K562 (cell line): Measurements from ENCODE around the gene MTA1.

Source experiments
- BRCA1 ChIP-seq, 2 experiments: fragments of 450-650 bp in 1 of 2; sonication (generic) in 1 of 2; formaldehyde crosslinking in 1 of 2; IDR thresholded peaks; 2 replicates each; pipeline versions ENCODE4 v1.5.0 to v1.6.1; 2017 to 2020; ENCODE audit warnings: mild to moderate bottlenecking in 1 of 2, missing genetic modification reagents in 1 of 2
- GATAD2B ChIP-seq: fragments of 450-650 bp; IDR thresholded peaks from 2 replicates; pipeline ENCODE4 v1.6.1; 2017; ENCODE audit warnings: mild to moderate bottlenecking, borderline replicate concordance
- MXI1 ChIP-seq: IDR thresholded peaks from 2 replicates; pipeline ENCODE4 v1.6.1; 2011; ENCODE audit warnings: low read depth, mild to moderate bottlenecking, improper control_type of control experiment, low read length
- PURB ChIP-seq: sonication (generic); formaldehyde crosslinking; IDR thresholded peaks from 2 replicates; pipeline ENCODE4 v1.9.0; 2021; ENCODE audit warnings: low read depth, mild to moderate bottlenecking, missing genetic modification reagents
- SLC30A9 ChIP-seq: fragments of 250-450 bp; sonication (Bioruptor Pico); IDR thresholded peaks from 2 replicates; pipeline ENCODE4 v1.8.0; 2022; ENCODE audit warnings: mild to moderate bottlenecking, moderate library complexity
- TFAP4 ChIP-seq: sonication (generic); formaldehyde crosslinking; IDR thresholded peaks from 2 replicates; pipeline ENCODE4 v1.8.0; 2022; ENCODE audit warnings: missing genetic modification reagents, mild to moderate bottlenecking, moderate library complexity, borderline replicate concordance
- ZNF384 ChIP-seq: IDR thresholded peaks from 2 replicates; pipeline ENCODE4 v1.6.1; 2012; ENCODE audit warnings: low read depth, low read length, improper control_type of control experiment
- TF ChIP-seq, protein P1 (sequence below): fragments of 450-650 bp; IDR thresholded peaks from 2 replicates; pipeline ENCODE4 v1.7.0; 2016; ENCODE audit warnings: borderline replicate concordance
- TF ChIP-seq, protein P2 (sequence below): fragments of 450-650 bp; IDR thresholded peaks from 2 replicates; pipeline ENCODE4 v1.6.1; 2016; ENCODE audit warnings: antibody characterized with exemption
- TF ChIP-seq, protein P3 (sequence below): conservative IDR thresholded peaks from 2 replicates; pipeline ENCODE4 v1.6.1; 2011; ENCODE audit warnings: low read depth, mild to moderate bottlenecking, low read length; ENCODE audit not compliant: control insufficient read depth

- no peak for TF ChIP-seq PURB (CRISPR knock-in tag)
- peak; percentile 89 for TF ChIP-seq GATAD2B
- TF ChIP-seq, protein P1, sequence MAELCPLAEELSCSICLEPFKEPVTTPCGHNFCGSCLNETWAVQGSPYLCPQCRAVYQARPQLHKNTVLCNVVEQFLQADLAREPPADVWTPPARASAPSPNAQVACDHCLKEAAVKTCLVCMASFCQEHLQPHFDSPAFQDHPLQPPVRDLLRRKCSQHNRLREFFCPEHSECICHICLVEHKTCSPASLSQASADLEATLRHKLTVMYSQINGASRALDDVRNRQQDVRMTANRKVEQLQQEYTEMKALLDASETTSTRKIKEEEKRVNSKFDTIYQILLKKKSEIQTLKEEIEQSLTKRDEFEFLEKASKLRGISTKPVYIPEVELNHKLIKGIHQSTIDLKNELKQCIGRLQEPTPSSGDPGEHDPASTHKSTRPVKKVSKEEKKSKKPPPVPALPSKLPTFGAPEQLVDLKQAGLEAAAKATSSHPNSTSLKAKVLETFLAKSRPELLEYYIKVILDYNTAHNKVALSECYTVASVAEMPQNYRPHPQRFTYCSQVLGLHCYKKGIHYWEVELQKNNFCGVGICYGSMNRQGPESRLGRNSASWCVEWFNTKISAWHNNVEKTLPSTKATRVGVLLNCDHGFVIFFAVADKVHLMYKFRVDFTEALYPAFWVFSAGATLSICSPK = no peak
- TF ChIP-seq BRCA1 (IDR thresholded peaks at IDR 0.05) = no peak
- TF ChIP-seq BRCA1 (CRISPR knock-in tag; IDR thresholded peaks at IDR 0.05) = no peak
- TF ChIP-seq, protein P2, sequence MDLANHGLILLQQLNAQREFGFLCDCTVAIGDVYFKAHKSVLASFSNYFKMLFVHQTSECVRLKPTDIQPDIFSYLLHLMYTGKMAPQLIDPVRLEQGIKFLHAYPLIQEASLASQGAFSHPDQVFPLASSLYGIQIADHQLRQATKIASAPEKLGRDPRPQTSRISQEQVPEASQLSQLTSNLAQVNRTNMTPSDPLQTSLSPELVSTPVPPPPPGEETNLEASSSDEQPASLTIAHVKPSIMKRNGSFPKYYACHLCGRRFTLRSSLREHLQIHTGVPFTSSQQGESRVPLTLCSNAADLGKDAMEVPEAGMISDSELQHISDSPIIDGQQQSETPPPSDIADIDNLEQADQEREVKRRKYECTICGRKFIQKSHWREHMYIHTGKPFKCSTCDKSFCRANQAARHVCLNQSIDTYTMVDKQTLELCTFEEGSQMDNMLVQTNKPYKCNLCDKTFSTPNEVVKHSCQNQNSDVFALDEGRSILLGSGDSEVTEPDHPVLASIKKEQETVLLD = no peak
- 0 out of 2 replicates have a peak, but pooled peaks have one; percentile 31 for TF ChIP-seq MXI1
- no peak for TF ChIP-seq ZNF384
- TF ChIP-seq TFAP4 (CRISPR knock-in tag) = peak; percentile 64; the same call in 1 of the 2 replicates
- no peak for TF ChIP-seq SLC30A9
- TF ChIP-seq, protein P3, sequence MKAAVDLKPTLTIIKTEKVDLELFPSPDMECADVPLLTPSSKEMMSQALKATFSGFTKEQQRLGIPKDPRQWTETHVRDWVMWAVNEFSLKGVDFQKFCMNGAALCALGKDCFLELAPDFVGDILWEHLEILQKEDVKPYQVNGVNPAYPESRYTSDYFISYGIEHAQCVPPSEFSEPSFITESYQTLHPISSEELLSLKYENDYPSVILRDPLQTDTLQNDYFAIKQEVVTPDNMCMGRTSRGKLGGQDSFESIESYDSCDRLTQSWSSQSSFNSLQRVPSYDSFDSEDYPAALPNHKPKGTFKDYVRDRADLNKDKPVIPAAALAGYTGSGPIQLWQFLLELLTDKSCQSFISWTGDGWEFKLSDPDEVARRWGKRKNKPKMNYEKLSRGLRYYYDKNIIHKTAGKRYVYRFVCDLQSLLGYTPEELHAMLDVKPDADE = peak; percentile 59; the same call in 1 of the 2 replicates
Measured at GRCh38 chr14:105490572-105491365, 71.1 kb downstream of the MTA1 start, which contains the start of gene TEDC1.
